ENCODE data around the gene DNAJC17.

Gene DNAJC17

GRCh38 chr15:40766906-40767837 is 40.1 kb downstream of the DNAJC17 start:
- no peak overlapping the region for H2BK15ac ChIP-seq (ENCODE audit: low read length)
- peaks cover 0 to 28% (median 4%) of the 10 kb centered on the region in 3 experiments for H3K27me3 ChIP-seq (ENCODE audit: control insufficient read depth in 3 of 3, insufficient read depth in 3 of 3, low read depth in 1 of 3, low read length in 3 of 3)
- H2AFZ ChIP-seq (ENCODE audit: low read length): no peak overlapping the region
- H3K4ac ChIP-seq (ENCODE audit: low read length): no peak overlapping the region
- no peak overlapping the region for H4K91ac ChIP-seq (ENCODE audit: low read depth, low read length, poor library complexity)
- DNase-seq (ENCODE audit: low spot score): no peak
- no peaks in the 10 kb centered on the region for H3K79me1 ChIP-seq (ENCODE audit: low read depth, low read length)
- no peak overlapping the region for H2BK120ac ChIP-seq (ENCODE audit: low read depth, low read length)
- H3K27ac ChIP-seq (replicated peaks; ENCODE audit: low read length): no peak overlapping the region
- no peak overlapping the region for H4K8ac ChIP-seq (ENCODE audit: low read depth, low read length)
- peak overlapping the region; percentile 47 for H3K9ac ChIP-seq (ENCODE audit: low read depth, low read length, poor library complexity)
- H3K4me3 ChIP-seq (ENCODE audit: low read length in 2 of 2): no peak overlapping the region
- WGBS, 2 donors (ENCODE audit: extremely low coverage in 2 of 2, insufficient read length in 2 of 2, insufficient replicate concordance in 1 of 2): no CpG with 5 or more reads among the region's 32 CpGs
- H2BK5ac ChIP-seq (ENCODE audit: low read length): no peak overlapping the region
- H3K36me3 ChIP-seq (replicated peaks in 1 of 2; ENCODE audit: control insufficient read depth in 2 of 2, insufficient read depth in 2 of 2, low read length in 2 of 2): peaks cover 2 to 17% of the 10 kb centered on the region in 2 donors
- H2BK12ac ChIP-seq (ENCODE audit: low read length): no peak overlapping the region
- H2AK5ac ChIP-seq (ENCODE audit: low read depth, low read length): peak overlapping the region; percentile 68
- no peak overlapping the region for H3K18ac ChIP-seq (ENCODE audit: low read length)
- H3K14ac ChIP-seq (ENCODE audit: low read length): no peak overlapping the region
- peaks cover 2 to 18% of the 10 kb centered on the region in 2 donors for H3K4me1 ChIP-seq (ENCODE audit: control insufficient read depth in 2 of 2, insufficient read depth in 1 of 2, low read depth in 1 of 2, low read length in 2 of 2)
- no peak overlapping the region for H3K4me2 ChIP-seq (ENCODE audit: insufficient read depth, low read length, poor library complexity, severe bottlenecking)
- H3K23ac ChIP-seq (ENCODE audit: low read depth, low read length, poor library complexity): no peak overlapping the region
- no peaks in the 10 kb centered on the region for H3K9me3 ChIP-seq (replicated peaks in 1 of 2; ENCODE audit: control insufficient read depth in 2 of 2, insufficient read depth in 1 of 2, low read depth in 1 of 2, low read length in 2 of 2)

- no peak overlapping the region for H3K27ac ChIP-seq (replicated peaks; ENCODE audit: low read length)
- H2AK5ac ChIP-seq (ENCODE audit: low read depth, low read length): peak overlapping the region; percentile 68
- peaks cover 2 to 18% of the 10 kb centered on the region in 2 donors for H3K4me1 ChIP-seq (ENCODE audit: control insufficient read depth in 2 of 2, insufficient read depth in 1 of 2, low read depth in 1 of 2, low read length in 2 of 2)
These were observed 41.0 kb downstream of the DNAJC17 start for GRCh38 chr15:40766194-40766815.

DNA sequence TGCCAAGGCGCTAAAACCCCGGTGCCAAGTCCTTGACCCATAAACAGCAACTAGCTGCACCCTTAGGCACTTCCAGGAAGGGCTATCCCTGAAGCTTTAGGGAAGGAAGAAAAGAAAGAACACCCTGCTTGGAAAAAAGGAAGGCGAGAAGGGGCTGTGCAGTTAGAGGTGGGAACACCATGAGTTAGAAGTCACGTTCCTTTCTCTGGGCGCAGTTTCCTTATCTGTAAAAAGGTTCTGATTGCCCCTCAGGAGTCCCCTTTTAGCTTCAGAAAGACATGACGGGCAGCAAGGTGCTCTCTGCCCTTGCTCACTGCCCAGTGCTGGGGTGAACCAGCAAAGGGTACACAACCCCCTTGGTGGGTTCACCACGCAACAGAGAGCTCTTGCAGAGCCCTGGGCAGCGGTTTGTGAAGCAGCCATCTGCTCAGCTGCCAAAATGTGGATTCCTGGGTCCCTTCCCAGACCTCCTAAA is 42.6 kb downstream of the DNAJC17 start:
- peak overlapping the region; percentile 92 for H2AFZ ChIP-seq (ENCODE audit: low read length)
- no peak overlapping the region for H4K8ac ChIP-seq (ENCODE audit: low read depth, low read length)
- H2BK15ac ChIP-seq (ENCODE audit: low read length): no peak overlapping the region
- no peak for DNase-seq (ENCODE audit: low spot score)
- peaks cover 2 to 18% of the 10 kb centered on the region in 2 donors for H3K4me1 ChIP-seq (ENCODE audit: control insufficient read depth in 2 of 2, insufficient read depth in 1 of 2, low read depth in 1 of 2, low read length in 2 of 2)
- no peak overlapping the region for H3K27ac ChIP-seq (replicated peaks; ENCODE audit: low read length)
- no peaks in the 10 kb centered on the region for H3K79me1 ChIP-seq (ENCODE audit: low read depth, low read length)
- peaks cover 0 to 28% (median 4%) of the 10 kb centered on the region in 3 experiments for H3K27me3 ChIP-seq (ENCODE audit: control insufficient read depth in 3 of 3, insufficient read depth in 3 of 3, low read depth in 1 of 3, low read length in 3 of 3)
- H3K18ac ChIP-seq (ENCODE audit: low read length): peak overlapping the region; percentile 33
- no peak overlapping the region for H3K9ac ChIP-seq (ENCODE audit: low read depth, low read length, poor library complexity)
- no peak overlapping the region for H3K14ac ChIP-seq (ENCODE audit: low read length)
- WGBS, 2 donors (ENCODE audit: extremely low coverage in 2 of 2, insufficient read length in 2 of 2, insufficient replicate concordance in 1 of 2): no CpG with 5 or more reads among the region's 8 CpGs
- no peak overlapping the region for H2BK120ac ChIP-seq (ENCODE audit: low read depth, low read length)
- no peak overlapping the region for H2BK5ac ChIP-seq (ENCODE audit: low read length)
- peak overlapping the region in 1 of 2 donors; percentile 47 for H3K4me3 ChIP-seq (ENCODE audit: low read length in 2 of 2)
- H2BK12ac ChIP-seq (ENCODE audit: low read length): no peak overlapping the region
- no peak overlapping the region for H4K91ac ChIP-seq (ENCODE audit: low read depth, low read length, poor library complexity)
- peak overlapping the region; percentile 98 for H3K4me2 ChIP-seq (ENCODE audit: insufficient read depth, low read length, poor library complexity, severe bottlenecking)
- H3K4ac ChIP-seq (ENCODE audit: low read length): no peak overlapping the region
- peaks cover 2 to 10% of the 10 kb centered on the region in 2 donors for H3K36me3 ChIP-seq (replicated peaks in 1 of 2; ENCODE audit: control insufficient read depth in 2 of 2, insufficient read depth in 2 of 2, low read length in 2 of 2)
- peak overlapping the region; percentile 21 for H2AK5ac ChIP-seq (ENCODE audit: low read depth, low read length)
- peak overlapping the region; percentile 48 for H3K23ac ChIP-seq (ENCODE audit: low read depth, low read length, poor library complexity)
- H3K9me3 ChIP-seq (replicated peaks in 1 of 2; ENCODE audit: control insufficient read depth in 2 of 2, insufficient read depth in 1 of 2, low read depth in 1 of 2, low read length in 2 of 2): no peaks in the 10 kb centered on the region

More at GRCh38 chr15:40766194-40766815, 41.0 kb downstream of the DNAJC17 start:
- Histone ChIP-seq H3K4me2 (ENCODE audit: insufficient read depth, low read length, poor library complexity, severe bottlenecking) (no peak overlapping the region), H2AFZ (ENCODE audit: low read length) (no peak overlapping the region), H2BK5ac (ENCODE audit: low read length) (no peak overlapping the region), H3K27me3 (ENCODE audit: control insufficient read depth in 3 of 3, insufficient read depth in 3 of 3, low read depth in 1 of 3, low read length in 3 of 3) (peaks cover 0 to 28% (median 4%) of the 10 kb centered on the region in 3 experiments), H4K91ac (ENCODE audit: low read depth, low read length, poor library complexity) (no peak overlapping the region), H2BK12ac (ENCODE audit: low read length) (no peak overlapping the region), H3K23ac (ENCODE audit: low read depth, low read length, poor library complexity) (peak overlapping the region; percentile 37), H3K9me3 (replicated peaks in 1 of 2; ENCODE audit: control insufficient read depth in 2 of 2, insufficient read depth in 1 of 2, low read depth in 1 of 2, low read length in 2 of 2) (no peaks in the 10 kb centered on the region), H3K79me1 (ENCODE audit: low read depth, low read length) (no peaks in the 10 kb centered on the region), H3K4ac (ENCODE audit: low read length) (no peak overlapping the region), H2BK120ac (ENCODE audit: low read depth, low read length) (no peak overlapping the region), H3K18ac (ENCODE audit: low read length) (no peak overlapping the region), H4K8ac (ENCODE audit: low read depth, low read length) (no peak overlapping the region), H3K9ac (ENCODE audit: low read depth, low read length, poor library complexity) (no peak overlapping the region), H3K36me3 (replicated peaks in 1 of 2; ENCODE audit: control insufficient read depth in 2 of 2, insufficient read depth in 2 of 2, low read length in 2 of 2) (peaks cover 2 to 11% of the 10 kb centered on the region in 2 donors), H2BK15ac (ENCODE audit: low read length) (no peak overlapping the region), H3K14ac (ENCODE audit: low read length) (no peak overlapping the region), H3K4me3 (ENCODE audit: low read length in 2 of 2) (no peak overlapping the region)
- WGBS, 2 donors (ENCODE audit: extremely low coverage in 2 of 2, insufficient read length in 2 of 2, insufficient replicate concordance in 1 of 2): no CpG with 5 or more reads among the region's 7 CpGs
- DNase-seq (ENCODE audit: low spot score): no peak

All from neuronal stem cell (in vitro differentiated cells).